Ureter (tissue), 1 donor: ENCODE measurements around the gene ANKIB1. TPM values are rescaled to one million over a fixed set of nuclear protein-coding genes. Genes with fewer than 3 reads are reported as not detected.

Source experiments
- DNase-seq: peaks from one replicate; pipeline ENCODE4 v3.0.0-alpha.2; 2020; ENCODE audit warnings: low spot score
- total RNA-seq: library from RNA; stranded (reverse); gene quantifications from one replicate; pipeline ENCODE4 v1.2.4, GENCODE V29; 2023
- donor health status: DM: yes; HTN: yes; CAD: no.

Gene ANKIB1
- total RNA-seq, 1 donor from 2014 or later = 78.0 TPM

DNA sequence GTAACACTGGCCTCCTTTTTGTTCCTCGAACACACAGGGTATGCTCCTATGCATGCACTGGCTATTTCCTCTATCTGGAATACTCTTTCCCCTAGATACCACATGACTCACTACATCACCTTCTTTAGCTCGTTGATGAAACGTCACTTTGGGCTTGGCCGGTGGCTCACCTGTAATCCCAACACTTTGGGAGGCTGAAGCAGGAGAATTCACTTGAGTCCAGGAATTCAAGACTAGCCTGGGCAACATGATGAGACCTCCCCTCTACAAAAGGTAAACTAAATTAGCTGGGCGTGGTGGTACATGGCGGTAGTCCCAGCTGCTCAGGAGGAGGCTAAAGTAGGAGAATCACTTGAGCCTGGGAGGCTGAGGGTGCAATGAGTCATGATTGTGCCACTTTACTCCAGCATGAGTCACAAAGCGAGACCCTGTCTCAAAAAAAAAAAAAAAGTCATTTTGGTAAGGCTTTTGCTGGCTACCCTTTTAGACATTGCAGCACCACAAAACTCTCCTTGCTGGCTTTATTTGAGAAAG is 14.5 kb downstream of the ANKIB1 start:
- DNase-seq = no peak

DNA sequence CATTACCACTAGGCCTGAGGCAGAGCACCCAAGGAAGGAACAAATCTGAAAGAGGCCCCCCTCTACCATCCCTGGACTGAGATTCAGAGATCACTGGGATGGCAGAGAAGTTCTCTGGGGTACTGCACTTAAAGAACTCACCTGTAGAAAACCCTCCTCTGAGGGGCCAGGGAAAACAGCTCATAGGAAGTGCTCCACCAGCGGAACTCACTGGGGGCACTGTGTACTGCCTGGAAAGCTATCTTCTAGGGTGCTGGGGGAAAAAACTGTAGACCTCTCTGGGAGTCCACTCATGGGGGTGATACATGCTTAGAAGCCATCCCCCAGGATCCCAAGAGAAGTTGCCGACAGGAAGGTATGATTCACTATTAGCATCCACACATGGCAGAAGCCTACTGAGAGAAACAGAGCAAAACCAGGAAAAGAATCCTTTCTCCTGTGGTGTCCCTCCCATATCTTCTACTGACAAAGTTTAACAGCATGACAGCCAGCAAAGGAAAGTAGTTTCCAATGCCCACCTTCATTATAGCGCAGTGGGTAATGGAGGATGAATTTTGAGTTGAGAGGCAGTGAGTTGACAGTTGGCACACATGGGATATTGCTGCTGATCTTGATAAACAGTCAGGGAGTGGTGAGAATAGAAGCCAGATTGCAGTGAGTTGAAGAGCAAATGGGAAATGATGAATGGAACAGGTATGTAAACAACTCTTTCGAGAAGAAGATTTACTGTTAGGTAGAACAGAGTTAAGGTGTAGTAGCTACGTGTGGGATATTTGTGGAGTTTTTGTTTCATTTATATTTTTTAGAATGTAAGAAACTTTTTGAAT is 20.9 kb downstream of the ANKIB1 start:
- no peak for DNase-seq

DNA sequence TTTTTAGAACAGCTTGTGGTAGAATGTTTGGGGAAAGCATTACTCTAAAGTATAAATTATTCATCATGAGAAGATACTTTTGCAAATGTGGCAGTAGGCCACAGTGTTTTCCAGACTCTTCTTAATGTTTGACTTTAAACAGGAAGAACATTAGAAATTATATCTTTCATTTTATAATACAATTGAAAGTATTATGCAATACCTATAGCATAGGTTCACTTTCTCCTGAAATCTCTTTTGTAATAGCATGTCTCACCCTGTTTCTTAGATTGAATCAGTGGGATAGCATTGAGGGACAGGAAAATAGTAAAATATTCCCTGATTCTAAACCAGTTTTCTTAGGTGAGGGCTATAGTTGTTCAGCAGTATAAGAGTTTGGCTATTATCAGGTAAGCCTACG is 23.1 kb downstream of the ANKIB1 start:
- no peak for DNase-seq

DNA sequence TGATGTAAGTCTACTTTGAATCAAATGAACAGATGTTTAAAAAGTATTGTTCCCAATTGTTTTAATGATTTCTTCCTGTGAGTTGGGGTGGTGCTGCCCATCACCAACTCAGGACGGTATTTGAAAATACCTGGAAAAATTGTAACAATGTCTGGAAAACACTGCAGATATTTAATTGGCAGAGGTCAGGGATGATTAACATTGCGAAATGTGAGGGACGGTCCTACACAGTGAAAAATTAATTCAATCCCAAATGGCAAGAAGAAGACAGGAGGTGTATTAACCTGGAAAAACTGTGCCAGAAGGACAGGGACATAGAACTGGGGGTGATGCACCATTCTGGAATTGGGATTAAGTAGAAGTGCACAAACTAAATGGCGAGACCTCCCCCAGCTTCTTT is 29.6 kb downstream of the ANKIB1 start:
- DNase-seq = no peak

DNA sequence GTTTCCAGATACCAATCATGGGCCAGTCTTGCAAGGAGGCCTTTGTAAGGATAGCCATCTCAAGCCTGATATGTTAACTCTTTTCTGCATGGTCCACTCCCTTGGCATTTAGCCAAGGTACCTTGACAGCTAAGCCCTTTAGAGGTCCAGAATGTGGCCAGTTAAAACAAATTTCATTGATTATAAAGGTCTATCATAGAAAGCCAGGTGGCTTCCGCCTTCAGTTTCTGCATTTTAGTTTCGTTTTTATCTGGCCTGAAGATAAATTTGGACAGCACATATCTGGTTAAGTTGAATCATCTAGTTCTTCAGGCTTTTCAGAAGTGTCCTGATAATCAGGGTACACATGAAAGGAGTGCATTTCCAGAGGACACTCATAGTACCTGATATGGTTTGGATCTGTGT is 30.7 kb downstream of the ANKIB1 start:
- DNase-seq = no peak

DNA sequence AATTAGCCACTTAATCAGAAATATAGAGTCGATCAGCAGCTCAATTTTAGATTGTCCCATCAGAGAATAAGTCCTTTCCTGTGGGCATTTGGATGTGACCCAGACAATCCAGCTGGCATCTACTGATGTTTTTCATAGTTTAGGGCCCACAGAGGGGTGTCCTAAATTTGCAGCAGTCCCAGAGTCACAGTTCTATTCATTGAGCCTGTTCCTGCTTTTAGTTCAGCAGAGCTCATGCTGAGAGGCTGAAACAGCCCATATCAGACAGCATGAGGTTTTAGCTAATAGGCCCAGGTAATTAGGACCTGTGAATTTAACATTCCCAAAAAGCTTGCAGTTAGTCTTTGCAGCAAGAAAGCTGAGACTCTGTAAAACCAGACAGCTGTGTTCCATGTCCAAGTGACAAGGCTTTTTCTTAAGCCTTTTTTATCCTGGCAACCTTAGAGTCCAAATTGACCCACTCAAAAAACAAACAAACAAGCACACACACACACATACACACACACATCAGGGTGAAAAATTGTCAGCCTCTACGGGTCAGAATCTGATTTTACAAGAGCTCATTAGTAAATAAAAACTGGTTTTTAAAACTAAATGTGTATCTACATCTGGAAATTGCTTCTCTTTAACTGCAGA is 33.7 kb downstream of the ANKIB1 start:
- no peak for DNase-seq

DNA sequence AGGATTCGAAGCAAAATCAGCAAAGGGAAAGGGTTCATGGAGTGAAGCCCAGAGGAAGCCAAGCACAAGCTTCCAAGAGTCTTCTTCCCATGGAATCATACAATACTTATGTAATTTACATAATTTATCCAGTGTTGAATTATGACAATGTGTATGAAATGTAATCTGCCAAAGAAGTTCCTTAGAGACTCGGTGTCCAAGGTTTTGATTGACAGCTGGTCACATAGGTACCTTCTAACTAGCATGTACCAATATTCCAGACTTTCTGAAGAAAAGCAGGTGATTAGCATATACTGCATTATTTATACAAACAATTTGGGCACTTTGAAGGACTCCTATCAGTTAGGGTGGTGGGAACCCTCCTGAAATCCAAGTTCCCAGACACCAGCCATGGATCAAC is 35.3 kb downstream of the ANKIB1 start:
- no peak for DNase-seq

DNA sequence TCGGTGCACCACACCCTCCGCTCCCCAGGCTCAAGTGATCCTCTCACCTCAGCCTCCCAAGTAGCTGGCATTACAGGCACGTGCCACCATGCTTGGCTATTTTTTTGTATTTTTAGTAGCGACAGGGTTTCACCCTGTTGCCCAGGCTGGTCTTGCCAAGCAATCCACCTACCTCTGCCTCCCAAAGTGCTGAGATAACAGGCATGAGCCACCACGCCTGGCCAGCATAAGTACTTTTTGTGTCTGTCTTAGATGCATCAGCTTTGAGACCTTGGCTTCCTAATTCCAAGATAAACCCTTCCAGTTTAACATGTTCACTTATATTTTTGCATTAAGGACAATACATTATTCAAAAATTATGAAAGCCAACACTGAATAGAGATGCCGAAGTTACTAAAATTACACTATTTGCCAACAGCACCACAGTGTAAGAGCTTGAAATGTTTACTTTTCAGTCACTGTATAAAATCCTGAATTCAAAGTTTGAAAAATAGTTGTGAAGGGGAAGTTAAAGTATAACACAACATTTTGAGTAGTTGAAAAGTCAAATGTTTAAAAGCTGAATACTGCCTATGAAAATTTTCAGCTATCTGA is 36.5 kb downstream of the ANKIB1 start:
- no peak for DNase-seq

DNA sequence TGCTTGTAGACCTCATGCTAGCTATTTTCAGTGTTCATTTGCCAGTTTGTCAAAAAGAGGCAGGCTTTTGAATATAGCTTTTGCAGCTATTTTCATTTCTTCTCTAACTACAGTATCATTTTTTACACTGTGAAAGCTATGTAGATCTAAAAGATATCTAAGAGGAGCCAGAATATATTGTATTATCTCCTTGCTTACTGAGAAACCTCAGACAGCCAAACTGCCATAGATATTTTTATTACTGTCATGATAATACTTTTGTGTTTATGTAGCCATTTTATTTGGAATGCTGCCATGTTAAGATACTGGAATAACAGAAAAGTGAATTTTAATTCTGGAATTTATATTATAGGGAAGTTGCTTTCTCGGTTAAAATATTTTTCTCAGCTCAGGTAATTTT is 37.2 kb downstream of the ANKIB1 start:
- DNase-seq = no peak

DNA sequence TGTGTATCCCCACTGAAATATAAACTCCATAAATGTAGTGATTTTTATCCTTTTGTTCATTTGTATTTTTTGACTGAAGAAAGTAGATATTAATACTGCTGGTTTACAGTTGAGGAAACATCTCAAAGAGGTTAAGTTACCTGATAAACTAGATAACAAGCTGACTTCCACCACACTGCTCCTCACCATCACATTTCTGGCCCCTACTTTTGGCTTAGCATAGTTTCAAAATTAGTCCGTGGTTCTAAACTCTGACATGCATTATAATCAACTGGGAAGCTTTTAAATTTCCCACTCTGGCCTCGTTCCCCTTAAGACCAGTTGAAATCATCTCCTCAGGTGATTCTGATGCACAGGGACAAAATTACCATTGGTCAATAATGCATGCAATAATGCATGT is 43.5 kb downstream of the ANKIB1 start:
- DNase-seq = no peak

DNA sequence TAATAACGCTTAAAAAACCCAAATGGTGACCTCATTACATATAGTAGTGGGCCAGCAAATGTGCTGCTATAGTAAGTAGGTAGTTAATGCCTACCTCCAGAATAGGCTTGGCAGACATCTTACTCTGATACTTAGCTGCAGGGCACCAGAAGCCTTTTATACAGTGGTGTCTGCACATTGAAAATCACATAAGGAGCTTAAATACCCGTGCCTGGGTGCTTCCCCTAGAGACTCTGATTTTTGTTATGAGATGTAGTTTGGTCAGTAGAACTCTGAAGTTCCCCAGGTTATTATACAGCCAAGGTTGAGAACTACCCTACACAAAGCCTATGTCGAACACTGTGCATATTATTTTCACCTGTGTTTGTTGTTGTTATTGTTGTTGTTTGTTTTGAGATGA is 47.2 kb downstream of the ANKIB1 start:
- no peak for DNase-seq

DNA sequence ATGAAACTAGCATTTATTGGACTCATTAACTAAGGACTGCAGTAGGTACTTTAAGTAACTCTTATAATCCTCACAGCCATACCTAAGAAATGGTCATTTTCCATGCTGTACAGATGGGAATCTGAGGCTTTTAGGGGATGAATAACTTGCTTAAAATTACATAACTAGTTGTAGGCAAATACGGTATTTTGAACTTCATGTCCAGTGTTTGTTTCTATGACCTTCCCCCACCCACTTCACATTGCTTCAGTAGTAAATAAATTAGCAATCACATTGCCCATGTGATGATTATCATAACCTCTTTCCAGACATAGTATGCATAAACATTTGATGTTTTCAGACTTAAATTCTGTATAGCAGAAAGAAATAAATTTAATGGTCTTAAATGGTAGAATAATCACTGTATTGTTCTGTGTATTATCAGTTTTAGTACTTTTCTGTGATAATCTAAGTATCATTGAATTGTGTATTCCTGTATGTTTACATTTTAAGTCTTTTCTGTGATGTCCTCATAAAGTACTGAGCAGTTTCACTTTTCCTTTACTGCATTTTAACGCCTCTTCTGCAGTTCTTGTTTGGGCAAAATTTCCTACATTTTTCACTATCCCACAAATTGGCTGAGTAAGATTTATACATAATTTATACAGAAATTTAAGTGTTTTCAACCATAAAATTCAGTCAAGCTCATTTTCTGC is 48.3 kb downstream of the ANKIB1 start:
- DNase-seq = no peak

DNA sequence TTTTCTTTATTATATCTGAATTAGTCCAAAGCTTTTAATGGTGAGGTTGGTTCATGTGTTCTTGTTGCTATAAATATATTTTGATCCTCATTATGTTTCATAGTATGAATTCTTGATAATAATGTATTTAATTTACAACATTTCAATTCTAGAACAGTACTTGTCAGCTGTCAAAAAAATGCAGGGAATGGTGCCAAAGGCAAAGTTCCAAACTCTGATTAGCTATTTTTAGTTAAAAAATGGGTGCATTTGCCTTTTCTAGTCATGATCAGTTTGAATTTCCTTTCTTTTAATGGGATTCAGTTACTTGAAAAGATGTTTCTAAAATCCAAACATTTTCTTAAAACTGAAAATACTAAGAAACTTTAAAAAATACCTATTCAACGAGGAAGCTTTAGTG is 49.6 kb downstream of the ANKIB1 start:
- no peak for DNase-seq

DNA sequence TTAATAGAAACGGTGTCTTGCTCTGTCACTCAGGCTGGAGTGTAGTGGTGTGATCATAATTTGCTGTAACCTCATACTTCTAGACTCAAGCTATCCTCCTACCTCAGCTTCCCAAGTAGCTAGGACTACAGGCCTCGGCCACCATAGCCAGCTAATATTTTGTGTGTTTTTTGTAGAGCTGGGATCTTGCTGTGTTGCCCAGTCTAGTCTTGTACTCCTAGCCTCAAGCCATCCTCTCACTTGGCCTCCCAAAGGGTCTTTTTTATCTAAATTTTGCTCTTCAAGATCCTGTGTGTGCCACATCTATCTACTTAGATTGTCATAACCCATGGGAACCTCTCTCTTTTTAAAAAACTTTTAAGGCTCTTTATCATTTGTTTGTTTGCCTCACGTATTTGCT is 50.5 kb downstream of the ANKIB1 start:
- no peak for DNase-seq

DNA sequence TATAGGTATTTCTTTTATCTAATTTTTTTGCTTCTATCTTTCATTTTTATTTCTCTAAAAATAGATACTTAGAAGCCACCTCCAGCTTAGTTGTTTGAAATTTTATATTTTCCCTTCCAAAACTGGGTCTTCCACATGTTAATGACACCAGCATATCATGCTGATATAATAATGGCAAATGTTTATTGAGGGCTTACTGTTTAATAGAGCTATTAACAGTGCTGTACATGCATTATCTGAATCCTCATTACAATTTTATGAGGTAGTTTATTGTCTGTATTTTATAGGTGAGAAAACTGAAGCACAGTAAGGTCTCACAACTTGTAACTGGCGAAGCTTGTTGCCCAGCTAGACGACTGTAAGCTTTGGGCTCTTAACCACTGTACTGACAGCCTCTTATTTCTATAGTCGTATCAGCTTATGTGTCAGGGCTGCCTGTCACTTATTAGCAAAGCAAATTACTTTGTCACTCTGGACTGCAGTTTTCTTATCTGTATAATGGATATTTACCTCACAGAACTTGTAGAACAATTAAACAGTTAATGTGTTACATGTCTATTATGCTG is 51.2 kb downstream of the ANKIB1 start:
- DNase-seq = no peak

DNA sequence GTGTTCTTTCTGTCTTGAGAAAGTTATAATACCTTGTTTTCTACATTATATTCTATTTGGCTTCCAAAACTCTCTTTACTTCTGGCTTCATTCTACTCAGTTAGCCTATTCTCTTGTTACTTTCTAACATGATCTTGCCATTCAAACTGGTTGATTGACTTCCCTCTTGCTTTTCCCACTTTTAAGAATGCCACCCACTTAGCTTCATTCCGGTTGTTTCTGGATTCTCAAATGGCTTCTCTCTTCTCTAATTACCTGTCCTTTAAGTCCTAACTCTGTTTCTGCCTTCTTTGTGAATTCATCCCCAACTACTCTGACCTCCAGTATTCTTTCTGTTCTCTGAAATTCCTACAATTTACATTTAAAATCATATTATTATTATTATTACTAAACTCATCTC is 52.0 kb downstream of the ANKIB1 start:
- no peak for DNase-seq

DNA sequence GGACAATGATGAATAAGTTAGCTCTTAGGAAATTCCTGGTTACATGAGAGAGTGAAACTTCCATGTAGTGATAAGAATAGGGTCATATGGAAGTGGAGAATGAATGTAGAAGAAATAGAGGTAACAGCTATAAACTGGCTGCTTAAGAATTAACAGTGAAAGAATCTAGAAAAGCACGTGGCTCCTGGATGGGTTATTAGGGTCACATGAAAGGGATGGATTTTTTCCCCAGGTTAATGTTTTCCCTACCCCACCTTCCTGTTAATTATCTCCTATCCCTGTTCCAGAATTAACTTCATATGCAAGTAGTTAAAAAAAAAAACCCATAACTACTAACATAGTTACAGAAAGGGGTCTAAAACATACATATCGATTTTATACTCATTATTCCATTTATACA is 58.0 kb downstream of the ANKIB1 start:
- DNase-seq = no peak

DNA sequence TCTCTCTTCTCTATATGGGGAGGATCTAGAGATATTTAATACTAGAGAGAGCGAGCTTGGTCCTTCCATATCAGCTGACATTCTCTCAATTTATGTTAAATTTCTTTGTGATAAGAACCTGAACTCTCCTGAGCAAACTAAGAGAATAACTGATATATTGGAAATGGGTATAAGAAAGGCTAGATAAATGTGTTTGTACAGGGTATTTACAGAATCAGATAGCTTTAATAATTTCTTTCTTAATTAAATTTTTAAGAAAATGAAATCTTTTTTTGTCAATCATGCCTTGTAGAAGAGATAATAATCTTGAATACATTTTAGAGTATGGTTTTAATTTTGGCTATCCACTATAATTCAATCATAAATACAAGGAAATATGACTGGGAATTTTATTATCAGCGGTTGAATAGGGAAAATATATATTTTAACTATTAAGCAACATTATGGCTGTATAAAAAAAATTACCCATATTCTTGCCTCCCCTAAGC is 58.7 kb downstream of the ANKIB1 start:
- no peak for DNase-seq

DNA sequence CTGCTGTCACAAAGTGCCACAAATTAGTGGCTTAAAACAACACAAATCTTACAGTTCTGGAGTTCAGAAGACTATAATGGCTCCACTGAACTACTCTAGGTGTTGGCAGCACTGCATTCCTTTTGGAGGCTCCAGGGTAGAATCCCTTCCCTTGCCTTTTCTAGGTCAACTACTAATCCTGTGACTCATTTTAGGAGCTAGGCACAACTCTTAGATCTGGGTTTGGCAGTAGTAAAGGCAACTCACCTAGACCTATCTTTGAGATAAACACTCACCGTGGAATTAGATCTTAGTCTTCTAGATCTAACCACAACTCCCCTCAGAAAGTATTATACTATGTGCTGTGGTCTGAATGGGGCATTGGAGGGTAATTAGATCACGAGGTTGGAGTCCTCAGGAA is 60.4 kb downstream of the ANKIB1 start:
- no peak for DNase-seq

DNA sequence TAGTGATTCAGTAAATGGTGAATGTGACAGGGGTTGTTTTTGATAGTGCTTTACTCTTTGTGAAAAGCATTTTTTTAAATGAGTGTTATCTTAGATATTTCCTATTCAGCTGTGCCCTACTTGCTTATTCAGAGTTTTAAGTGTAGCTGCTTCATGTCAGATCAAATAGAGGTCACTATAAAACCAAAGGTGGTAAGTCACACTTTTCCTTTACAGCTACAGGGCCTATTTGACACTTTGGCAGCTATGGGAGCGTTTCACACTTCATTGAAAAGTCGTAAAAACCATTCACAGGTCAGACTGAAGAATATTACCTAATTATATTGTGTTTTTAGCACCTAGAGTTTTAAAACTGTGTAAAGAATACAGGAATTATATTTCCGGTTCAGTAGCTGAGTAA is 67.3 kb downstream of the ANKIB1 start:
- DNase-seq = no peak

DNA sequence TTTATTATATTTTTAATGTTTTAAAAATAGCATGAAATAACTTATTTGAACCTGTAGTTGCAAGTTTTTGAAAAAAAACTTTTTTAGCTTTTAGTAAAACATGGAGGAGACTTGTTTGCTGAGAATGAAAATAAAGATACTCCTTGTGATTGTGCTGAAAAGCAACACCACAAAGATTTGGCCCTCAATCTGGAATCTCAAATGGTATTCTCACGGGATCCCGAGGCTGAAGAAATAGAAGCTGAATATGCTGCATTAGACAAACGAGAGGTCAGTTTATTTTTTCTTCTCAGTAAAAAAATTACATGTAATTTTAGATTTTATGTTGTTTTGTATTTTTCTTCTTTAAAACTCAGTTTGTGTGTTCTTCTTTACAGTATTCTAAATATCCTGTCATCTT is 73.5 kb downstream of the ANKIB1 start:
- no peak for DNase-seq

DNA sequence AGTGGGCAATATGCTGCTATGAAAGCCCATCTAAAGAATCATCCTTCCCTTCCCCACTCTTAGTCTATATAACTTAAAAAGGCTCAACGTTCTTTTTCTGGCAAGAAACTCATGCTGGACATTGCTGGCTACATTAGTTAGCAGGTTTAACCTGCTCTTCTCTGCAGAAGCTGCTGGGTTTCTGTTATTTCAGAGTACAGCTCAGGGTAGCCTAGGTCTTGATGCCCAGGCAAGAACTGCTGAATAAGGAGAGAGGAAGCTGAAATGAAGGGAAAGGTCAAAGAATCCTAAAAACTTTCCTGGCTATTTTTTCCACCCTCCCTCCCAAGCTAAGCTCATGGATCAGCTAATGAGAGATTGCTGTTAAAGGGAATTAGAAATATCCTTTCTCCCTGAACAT is 79.4 kb downstream of the ANKIB1 start:
- no peak for DNase-seq
